22Rv1 (cell line): Measurements from ENCODE around the gene MAN2A2.

Experiments
- CTCF ChIP-seq: fragments of 450-650 bp; IDR thresholded peaks from 2 replicates; pipeline ENCODE4 v1.5.1; 2017; ENCODE audit warnings: mild to moderate bottlenecking
- ZFX ChIP-seq: fragments of 450-650 bp; IDR thresholded peaks from 2 replicates; pipeline ENCODE4 v1.6.1; 2017; ENCODE audit warnings: antibody characterized with exemption, borderline replicate concordance

DNA sequence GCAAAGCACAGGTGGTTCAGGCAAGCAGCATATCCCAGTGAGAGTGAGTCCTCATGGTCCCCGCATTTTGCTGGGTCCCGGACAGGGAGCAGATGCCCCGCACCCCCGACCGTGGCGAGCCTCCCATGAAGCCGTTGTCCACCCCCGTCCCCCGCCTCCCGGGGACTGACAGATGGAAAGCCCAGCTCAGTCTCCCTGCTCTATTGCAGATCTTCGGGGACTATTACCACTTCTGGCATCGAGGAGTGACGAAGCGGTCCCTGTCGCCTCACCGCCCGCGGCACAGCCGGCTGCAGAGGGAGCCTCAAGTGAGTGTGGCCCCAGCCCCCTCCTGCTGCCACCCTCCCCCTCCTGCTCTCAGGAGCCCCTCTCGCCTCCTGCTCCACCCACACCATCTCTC, 27.1 kb upstream of the MAN2A2 start:
- no peak for TF ChIP-seq CTCF
- TF ChIP-seq ZFX: no peak
